Measurements from ENCODE around the gene ZNF518A. TPM values are rescaled to one million over a fixed set of nuclear protein-coding genes. Genes with fewer than 3 reads are reported as not detected.
"Not testable (repeated sequence)": the region's sequence is repeated elsewhere in the genome, so short reads cannot be mapped to it uniquely, and the experiment has no call there.

Gene ZNF518A
- total RNA-seq, 2 donors from 2014 or later: 28.5 to 29.4 TPM

DNA sequence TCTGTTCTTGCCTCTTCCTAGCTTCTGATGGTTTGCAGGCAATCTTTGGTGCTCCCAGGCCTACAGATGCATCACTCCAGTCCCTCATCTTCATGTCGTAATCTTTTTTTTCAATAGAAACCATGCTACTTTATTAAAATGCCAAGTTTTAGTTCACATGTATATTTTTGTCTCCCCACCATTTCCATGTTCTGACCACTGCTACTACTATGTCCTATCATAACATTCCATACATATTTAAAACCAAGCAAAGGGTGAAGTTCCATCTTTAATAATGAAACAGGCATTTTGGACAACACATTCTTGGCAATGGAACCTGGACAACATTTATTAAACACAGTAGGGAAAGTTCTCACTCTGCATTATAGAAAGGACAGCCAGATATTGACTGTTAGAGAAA, 58.8 kb downstream of the ZNF518A start:
- H3K27ac ChIP-seq: no peak overlapping the region
- no peak overlapping the region for H3K9ac ChIP-seq (ENCODE audit: low read depth in 2 of 2, low read length in 2 of 2)
- no peaks in the 10 kb centered on the region for H3K9me3 ChIP-seq
- no peak overlapping the region for H3K4me3 ChIP-seq
- TF ChIP-seq, protein P1, sequence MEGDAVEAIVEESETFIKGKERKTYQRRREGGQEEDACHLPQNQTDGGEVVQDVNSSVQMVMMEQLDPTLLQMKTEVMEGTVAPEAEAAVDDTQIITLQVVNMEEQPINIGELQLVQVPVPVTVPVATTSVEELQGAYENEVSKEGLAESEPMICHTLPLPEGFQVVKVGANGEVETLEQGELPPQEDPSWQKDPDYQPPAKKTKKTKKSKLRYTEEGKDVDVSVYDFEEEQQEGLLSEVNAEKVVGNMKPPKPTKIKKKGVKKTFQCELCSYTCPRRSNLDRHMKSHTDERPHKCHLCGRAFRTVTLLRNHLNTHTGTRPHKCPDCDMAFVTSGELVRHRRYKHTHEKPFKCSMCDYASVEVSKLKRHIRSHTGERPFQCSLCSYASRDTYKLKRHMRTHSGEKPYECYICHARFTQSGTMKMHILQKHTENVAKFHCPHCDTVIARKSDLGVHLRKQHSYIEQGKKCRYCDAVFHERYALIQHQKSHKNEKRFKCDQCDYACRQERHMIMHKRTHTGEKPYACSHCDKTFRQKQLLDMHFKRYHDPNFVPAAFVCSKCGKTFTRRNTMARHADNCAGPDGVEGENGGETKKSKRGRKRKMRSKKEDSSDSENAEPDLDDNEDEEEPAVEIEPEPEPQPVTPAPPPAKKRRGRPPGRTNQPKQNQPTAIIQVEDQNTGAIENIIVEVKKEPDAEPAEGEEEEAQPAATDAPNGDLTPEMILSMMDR (IDR thresholded peaks at IDR 0.05): no peak
- intact Hi-C loops (cut with DNase I): no loop called here
- DNase-seq: no peak
- H3K4me1 ChIP-seq: no peaks in the 10 kb centered on the region
- H3K27me3 ChIP-seq: no peaks in the 10 kb centered on the region
- H3K36me3 ChIP-seq: no peaks in the 10 kb centered on the region

DNA sequence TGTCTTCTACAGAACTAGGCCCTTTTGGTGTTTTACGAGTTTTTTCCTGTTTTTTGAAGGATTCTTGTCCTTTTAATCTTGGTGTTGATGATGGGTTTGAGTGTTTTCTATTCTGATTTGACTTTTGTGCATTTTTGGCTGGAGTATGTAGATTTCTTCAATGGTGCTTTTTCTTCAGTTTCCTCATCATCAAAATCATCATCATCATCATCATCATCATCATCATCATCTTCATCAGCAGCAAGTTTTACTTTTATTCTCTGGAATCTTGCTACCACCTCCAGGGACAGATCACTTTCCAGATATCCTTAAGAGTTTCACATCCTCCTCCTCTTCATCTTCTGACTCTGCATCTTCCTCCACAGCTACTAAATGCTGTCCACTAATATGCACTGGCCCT, 59.4 kb downstream of the ZNF518A start:
- H3K27ac ChIP-seq; H3K9ac ChIP-seq (ENCODE audit: low read depth in 2 of 2, low read length in 2 of 2); DNase-seq; H3K4me3 ChIP-seq; H3K27me3 ChIP-seq; intact Hi-C loops (cut with DNase I); H3K9me3 ChIP-seq; H3K36me3 ChIP-seq; H3K4me1 ChIP-seq: not testable (repeated sequence)

DNA sequence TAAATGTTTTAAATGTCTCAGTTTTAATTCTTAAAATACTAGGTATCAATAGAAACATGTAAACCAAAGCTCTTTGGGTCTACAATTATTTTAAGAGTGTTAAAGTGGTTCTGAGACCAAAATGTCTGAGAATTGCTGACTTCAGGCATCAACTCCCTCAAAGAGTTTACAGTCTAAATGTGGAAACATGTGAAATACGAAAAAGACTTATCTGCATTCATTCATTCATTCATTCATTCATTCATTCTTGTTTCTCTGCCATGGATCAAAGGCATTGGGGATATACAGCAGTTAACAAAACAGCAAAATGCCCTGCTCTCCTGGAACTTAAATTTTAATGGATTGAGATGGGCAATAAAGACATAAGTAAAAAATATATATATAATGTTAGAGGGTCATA, 71.4 kb downstream of the ZNF518A start:
- intact Hi-C loops (cut with DNase I): no loop called here
- H3K9me3 ChIP-seq: no peaks in the 10 kb centered on the region
- DNase-seq: no peak
- no peak overlapping the region for H3K9ac ChIP-seq (ENCODE audit: low read depth in 2 of 2, low read length in 2 of 2)
- H3K4me1 ChIP-seq: no peaks in the 10 kb centered on the region
- no peaks in the 10 kb centered on the region for H3K27me3 ChIP-seq
- TF ChIP-seq, protein P1 (IDR thresholded peaks at IDR 0.05): no peak
- no peaks in the 10 kb centered on the region for H3K36me3 ChIP-seq
- H3K4me3 ChIP-seq: no peak overlapping the region
- no peak overlapping the region for H3K27ac ChIP-seq

DNA sequence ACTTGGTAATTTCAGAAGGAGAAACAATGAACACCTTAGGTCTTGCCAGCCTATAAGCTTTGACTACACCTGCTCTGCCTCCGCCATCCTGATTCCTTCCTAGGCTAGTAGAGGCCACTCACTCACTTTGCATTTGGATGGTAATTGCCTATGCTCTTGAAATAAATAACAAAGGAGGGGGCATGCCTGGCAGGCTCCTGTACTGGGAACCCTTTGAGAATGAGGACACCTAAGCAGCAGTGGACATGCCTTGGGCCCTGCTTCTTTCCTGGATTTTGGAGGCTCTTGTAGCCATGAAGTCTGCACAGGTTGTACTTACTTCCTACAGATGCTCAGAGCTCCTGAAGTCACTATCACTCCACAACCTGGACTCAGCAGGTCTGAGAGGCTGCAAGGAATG, 75.5 kb downstream of the ZNF518A start:
- no peak for DNase-seq
- Histone ChIP-seq H3K9me3 (no peaks in the 10 kb centered on the region), H3K4me3 (no peak overlapping the region), H3K36me3 (no peaks in the 10 kb centered on the region), H3K27me3 (no peaks in the 10 kb centered on the region), H3K27ac (no peak overlapping the region), H3K4me1 (no peaks in the 10 kb centered on the region), H3K9ac (ENCODE audit: low read depth in 2 of 2, low read length in 2 of 2) (no peak overlapping the region)
- TF ChIP-seq, protein P1 (IDR thresholded peaks at IDR 0.05): no peak
- intact Hi-C loops (cut with DNase I): no loop called here

DNA sequence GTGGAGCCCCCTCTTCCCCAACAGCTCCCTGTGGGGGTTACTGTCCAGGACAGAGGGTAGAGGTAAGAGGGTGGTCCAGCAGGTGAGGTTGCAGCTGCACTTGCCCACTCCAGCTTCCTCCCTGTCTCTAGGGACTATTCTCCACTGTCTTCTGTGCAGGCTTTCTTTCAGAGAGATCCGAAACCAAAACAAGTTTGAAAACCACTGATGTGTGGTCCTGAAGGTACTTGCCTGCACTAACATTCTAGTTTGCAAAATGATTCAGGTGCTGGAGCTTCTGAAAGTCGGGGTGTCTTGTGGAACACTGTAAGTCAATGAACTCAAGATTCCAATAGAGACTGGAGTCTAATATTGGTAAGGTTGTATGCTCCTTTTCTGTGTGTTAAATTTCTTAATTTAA, 78.2 kb downstream of the ZNF518A start:
- TF ChIP-seq, protein P1 (IDR thresholded peaks at IDR 0.05): no peak
- Histone ChIP-seq H3K36me3 (no peaks in the 10 kb centered on the region), H3K9me3 (no peaks in the 10 kb centered on the region), H3K9ac (ENCODE audit: low read depth in 2 of 2, low read length in 2 of 2) (no peak overlapping the region), H3K27me3 (no peaks in the 10 kb centered on the region), H3K27ac (no peak overlapping the region), H3K4me3 (no peak overlapping the region), H3K4me1 (no peaks in the 10 kb centered on the region)
- DNase-seq: no peak
- intact Hi-C loops (cut with DNase I): no loop called here

DNA sequence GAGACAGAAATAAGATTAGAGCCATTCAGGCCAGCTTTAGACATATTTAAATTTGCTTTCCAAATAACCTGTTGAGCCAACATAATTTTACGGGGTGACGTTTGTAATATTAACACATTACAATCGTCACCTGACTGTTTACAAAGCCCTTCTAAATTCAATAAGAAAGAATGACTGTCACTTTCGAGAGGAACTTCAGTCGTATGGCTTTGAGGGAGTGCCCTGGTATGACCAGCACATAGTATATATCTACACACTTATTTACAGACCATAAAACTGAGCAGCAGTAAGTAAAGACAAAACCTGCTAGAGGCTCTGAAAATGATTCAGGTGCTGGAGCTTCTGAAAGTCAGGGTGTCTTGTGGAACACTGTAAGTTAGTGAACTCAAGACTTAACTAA, 78.8 kb downstream of the ZNF518A start:
- Histone ChIP-seq H3K4me1 (no peaks in the 10 kb centered on the region), H3K27me3 (no peaks in the 10 kb centered on the region), H3K9ac (ENCODE audit: low read depth in 2 of 2, low read length in 2 of 2) (no peak overlapping the region), H3K27ac (no peak overlapping the region), H3K9me3 (no peaks in the 10 kb centered on the region), H3K4me3 (no peak overlapping the region), H3K36me3 (no peaks in the 10 kb centered on the region)
- intact Hi-C loops (cut with DNase I): no loop called here
- TF ChIP-seq, protein P1 (IDR thresholded peaks at IDR 0.05): no peak
- DNase-seq: no peak
